Prostate gland (tissue), 2 donors: ENCODE measurements around the gene MTA1.

Experiments
- CTCF ChIP-seq, 4 experiments: fragments of 200-600 bp in 2 of 4; fragments of 450-650 bp in 2 of 4; sonication (generic) in 2 of 4; IDR thresholded peaks; 1 replicate in 3 of 4; 2 replicates in 1 of 4; pipeline ENCODE4 v1.5.1; 2016 to 2019; ENCODE audit warnings: antibody characterized with exemption in 4 of 4, mild to moderate bottlenecking in 2 of 4, moderate library complexity in 2 of 4
- POLR2A ChIP-seq: fragments of 450-650 bp; IDR thresholded peaks from one replicate; pipeline ENCODE4 v1.6.1; 2016; ENCODE audit warnings: antibody characterized with exemption, mild to moderate bottlenecking

- TF ChIP-seq CTCF (IDR thresholded peaks at IDR 0.05), result no peak
- peak; percentile 29 for TF ChIP-seq POLR2A
Measured at GRCh38 chr14:105468621-105469241, 49.1 kb downstream of the MTA1 start.
